HPDE6-E6E7 (cell line): Measurements from ENCODE around the gene LPAR1.
"Not testable (repeated sequence)": the region's sequence is repeated elsewhere in the genome, so short reads cannot be mapped to it uniquely, and the experiment has no call there.

Source experiments
- DNase-seq: peaks from one replicate; pipeline ENCODE4 v3.0.0; 2011; ENCODE audit warnings: missing footprints; ENCODE audit errors: extremely low spot score

LPAR1 gene

DNA sequence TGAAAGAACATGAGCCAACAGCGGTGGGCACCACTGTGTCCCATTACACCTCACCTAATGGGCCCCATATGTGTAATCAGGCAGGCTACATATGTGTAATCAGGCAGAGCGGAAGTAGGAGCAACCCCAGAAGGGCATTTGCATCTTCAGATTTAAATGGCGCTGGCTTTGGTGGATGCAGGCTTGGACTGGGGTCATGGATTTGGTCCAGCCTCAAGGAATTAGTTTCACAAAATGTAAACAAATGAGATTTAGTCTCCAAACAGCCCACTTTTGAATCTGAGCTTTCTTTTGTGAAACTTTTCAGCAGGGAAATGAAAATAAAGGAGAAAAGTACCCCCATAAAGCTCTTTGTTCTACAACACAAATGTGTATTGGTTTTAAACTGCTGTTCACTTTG, 161.3 kb downstream of the LPAR1 start:
- no peak for DNase-seq

GRCh38 chr9:110874963-110875674, 163.2 kb downstream of the LPAR1 start:
- no peak for DNase-seq

- DNase-seq = no peak
These were observed 165.3 kb downstream of the LPAR1 start for GRCh38 chr9:110872920-110873319.

- DNase-seq = no peak
These were observed 166.5 kb downstream of the LPAR1 start for GRCh38 chr9:110871736-110872135.

DNA sequence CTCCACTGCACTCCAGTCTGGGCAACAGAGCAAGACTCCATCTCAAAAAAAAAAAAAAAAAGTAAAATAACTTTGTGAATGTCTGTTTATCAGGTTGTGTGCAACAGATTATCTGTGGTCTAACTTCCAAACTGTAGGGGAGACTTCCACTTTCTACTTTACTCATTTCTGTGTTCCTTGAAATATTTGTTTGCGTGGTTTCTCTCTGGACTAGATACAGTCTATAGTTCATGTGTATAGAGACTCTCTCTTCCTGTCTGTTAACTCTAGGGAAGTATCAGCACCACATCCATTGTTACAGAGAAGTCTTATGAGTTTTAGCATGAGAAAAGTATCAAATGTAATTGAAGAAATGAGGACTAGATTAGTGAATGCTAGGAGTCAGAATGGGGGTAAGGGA, 168.3 kb downstream of the LPAR1 start:
- no peak for DNase-seq

- DNase-seq = no peak
These were observed 174.3 kb downstream of the LPAR1 start for GRCh38 chr9:110864011-110864410.

DNA sequence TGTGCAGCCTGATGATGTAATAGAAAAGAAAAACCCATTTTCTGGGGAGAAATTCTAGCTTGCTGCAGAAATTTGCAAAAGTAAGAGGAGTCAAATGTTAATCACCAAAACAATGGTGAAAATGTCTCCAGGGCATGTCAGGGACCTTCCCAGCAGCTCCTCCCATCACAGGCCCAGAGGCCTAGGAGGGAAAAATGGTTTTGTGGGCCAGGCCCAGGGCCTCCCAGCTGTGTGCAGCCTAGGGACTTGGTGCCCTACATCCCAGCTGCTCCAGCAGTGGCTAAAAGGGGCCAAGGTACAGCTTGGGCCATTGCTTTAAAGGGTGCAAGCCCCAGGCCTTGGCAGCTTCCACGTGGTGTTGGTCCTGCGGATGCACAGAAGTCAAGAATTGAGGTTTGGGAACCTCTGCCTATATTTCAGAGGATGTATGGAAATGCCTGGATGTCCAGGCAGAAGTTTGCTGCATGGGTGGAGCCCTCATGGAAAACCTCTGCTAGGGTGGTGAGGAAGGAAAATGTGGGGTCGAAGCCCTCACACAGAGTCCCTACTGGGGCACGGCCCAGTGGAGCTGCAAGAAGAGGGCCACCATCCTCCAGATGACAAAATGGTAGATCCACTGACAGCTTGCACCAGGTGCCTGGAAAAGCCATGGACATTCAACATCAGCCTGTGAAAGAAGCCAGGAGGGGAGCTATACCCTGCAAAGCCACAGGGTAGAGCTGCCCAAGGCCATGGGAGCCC, 176.7 kb downstream of the LPAR1 start:
- not testable (repeated sequence) for DNase-seq

GRCh38 chr9:110856772-110857171, 181.5 kb downstream of the LPAR1 start:
- no peak for DNase-seq

DNA sequence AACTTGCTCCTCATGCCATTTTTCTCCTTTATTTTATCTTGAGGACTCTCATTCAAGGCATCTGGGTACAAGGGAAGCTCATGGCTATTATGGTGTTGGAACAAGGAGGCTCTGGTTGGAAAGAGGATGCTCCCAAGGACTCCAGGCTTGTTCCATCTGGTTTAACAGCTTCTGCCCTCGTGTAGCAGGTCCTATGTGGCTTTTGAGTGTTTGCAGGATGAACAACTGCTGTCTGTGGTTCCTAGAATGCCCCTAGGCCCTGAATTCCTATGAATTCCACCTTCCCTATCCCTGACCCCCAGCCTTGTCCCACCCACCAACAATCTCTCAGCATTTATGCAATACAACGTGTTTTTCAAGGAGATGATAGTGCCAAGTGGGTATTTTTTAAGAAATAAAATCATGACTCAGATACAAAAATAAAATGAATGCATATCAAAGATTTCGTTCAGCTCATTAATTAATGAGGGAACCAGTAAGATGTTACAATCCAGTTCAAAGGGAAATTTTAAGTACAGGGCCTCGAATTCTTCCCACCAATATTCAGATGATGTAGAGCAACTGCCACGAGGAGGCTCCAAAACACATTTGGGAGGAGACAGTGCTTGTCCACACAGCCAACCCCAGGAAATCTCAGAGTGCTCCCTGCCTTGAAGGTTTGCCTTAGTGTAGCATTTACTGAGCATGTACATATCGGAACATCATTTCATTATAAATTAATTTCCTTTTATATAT, 187.7 kb downstream of the LPAR1 start:
- DNase-seq = no peak

GRCh38 chr9:110847671-110848070, 190.6 kb downstream of the LPAR1 start:
- DNase-seq = no peak

- no peak for DNase-seq
These were observed 192.1 kb downstream of the LPAR1 start for GRCh38 chr9:110846215-110846614.

- no peak for DNase-seq
These were observed 194.1 kb downstream of the LPAR1 start for GRCh38 chr9:110844121-110844520.

DNA sequence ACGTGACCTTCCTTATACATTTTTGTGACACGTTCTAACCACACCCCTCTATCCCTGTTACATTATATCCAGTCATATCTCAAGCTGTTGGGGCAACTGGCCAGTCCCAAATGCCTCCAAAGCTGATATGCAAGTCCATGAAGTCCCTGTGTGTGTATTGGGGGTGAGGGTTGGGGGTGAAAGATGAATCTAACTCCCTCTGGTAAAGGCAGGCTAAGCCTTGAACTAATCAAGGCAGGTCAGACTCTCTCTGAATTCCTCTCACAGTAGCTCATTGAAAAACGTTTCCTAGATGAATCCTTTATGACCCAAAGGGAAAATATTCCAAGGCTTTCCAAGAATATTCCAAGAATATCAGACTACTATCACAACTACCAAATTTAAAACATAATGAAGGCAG, 195.3 kb downstream of the LPAR1 start:
- DNase-seq = no peak

GRCh38 chr9:110842169-110842568, 196.1 kb downstream of the LPAR1 start:
- no peak for DNase-seq

DNA sequence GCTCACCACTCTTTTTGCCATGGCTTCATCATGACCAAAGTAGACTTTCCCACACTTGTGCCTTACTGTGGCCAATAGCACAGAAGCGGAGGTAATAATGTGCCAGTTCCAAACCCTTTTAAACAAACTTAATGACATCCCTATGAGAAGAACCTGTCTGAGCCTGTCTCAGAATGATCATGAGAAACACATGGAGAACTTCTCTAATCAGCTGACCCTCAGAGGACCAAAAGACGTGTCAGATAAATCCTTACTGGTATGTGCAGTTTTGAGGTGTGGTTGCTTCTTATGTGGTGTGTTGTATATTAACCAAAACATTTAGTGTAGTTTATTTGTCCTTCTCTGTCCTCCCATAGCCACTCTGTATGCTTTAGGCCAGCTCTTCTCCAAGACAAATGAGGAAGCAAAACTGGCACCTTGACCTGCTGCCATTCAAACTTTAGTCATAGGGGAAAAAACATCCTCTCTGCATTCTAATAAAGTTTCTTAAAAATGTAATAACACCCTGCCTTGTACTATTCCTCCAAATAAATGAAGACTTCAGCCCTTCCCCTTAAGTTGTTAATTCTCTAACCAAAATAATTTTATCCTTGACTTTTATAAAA, 200.8 kb downstream of the LPAR1 start:
- DNase-seq = no peak

- no peak for DNase-seq
These were observed 202.4 kb downstream of the LPAR1 start for GRCh38 chr9:110835859-110836271.

DNA sequence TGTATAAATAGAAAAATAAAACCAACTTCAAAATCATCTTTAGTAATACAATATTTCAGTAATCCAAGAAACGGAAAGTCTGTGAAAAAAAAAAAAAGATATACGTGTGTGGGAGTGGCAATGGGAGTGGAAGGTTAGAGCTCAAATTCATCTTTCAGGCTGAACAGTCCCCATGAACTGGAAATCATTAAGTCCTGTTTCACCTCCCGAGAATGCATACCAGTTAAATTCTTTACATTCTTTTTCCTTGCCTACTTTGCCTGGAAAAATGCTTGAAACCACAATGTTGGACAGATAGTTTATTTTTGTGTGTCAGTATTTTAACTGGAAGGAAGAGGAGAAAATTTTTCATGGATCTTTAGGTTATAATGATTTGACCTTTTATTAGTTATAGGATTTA, 202.9 kb downstream of the LPAR1 start:
- no peak for DNase-seq

GRCh38 chr9:110832926-110833325, 205.3 kb downstream of the LPAR1 start:
- no peak for DNase-seq

GRCh38 chr9:110830495-110830894, 207.8 kb downstream of the LPAR1 start:
- DNase-seq = no peak

DNA sequence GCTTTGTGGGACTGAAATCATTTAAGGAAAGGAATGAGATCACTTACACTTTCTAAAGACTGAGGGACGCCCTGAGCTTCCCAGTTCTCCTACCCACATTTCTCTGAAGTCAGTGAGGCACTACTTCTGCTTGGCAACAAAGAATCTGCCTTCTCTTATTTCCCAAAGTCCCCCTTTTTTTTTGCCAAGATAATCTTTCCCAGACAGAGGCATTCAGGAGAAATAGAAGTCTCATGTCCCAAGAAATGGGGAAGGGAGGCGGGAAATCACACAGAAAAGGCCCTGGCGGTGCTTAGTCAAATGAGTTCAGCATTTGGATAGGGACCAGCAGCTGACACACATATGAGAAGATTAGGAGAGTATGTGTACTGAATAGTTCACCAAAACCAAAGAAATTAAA, 210.0 kb downstream of the LPAR1 start:
- no peak for DNase-seq

- DNase-seq = not testable (repeated sequence)
These were observed 211.9 kb downstream of the LPAR1 start for GRCh38 chr9:110826400-110826799.

- DNase-seq = no peak
These were observed 212.3 kb downstream of the LPAR1 start for GRCh38 chr9:110825950-110826349.
